NT2/D1 (cell line): ENCODE measurements around the gene GPD1L.
"Not testable (repeated sequence)": the region's sequence is repeated elsewhere in the genome, so short reads cannot be mapped to it uniquely, and the experiment has no call there.

Source experiments
- DNase-seq: peaks from one replicate; pipeline ENCODE4 v3.0.0-alpha.2; 2011; ENCODE audit warnings: low read depth, low spot score
- H3K27me3 ChIP-seq: 2 replicates; pipeline ENCODE4 v1.6.0; 2011; ENCODE audit warnings: mild to moderate bottlenecking; ENCODE audit not compliant: insufficient read length, insufficient read depth
- H3K36me3 ChIP-seq: 2 replicates; pipeline ENCODE4 v1.6.1; 2011; ENCODE audit warnings: mild to moderate bottlenecking, low read length, mixed read lengths; ENCODE audit not compliant: insufficient read depth, insufficient read length
- H3K4me1 ChIP-seq: 2 replicates; pipeline ENCODE4 v1.5.1; 2011; ENCODE audit not compliant: insufficient read depth, insufficient read length
- H3K4me3 ChIP-seq: 2 replicates; pipeline ENCODE4 v1.5.1; 2011; ENCODE audit warnings: low read depth; ENCODE audit not compliant: insufficient read length
- H3K9ac ChIP-seq: 2 replicates; pipeline ENCODE4 v1.6.0; 2011; ENCODE audit warnings: low read depth; ENCODE audit not compliant: insufficient read length
- H3K9me3 ChIP-seq: 2 replicates; pipeline ENCODE4 v1.5.1; 2011; ENCODE audit warnings: mild to moderate bottlenecking, low read length; ENCODE audit not compliant: insufficient read depth
- SUZ12 ChIP-seq: IDR thresholded peaks from 2 replicates; pipeline ENCODE4 v1.6.1; 2011; ENCODE audit not compliant: insufficient read length, insufficient read depth; ENCODE audit errors: extremely low read depth
- YY1 ChIP-seq: IDR thresholded peaks from 2 replicates; pipeline ENCODE4 v1.6.1; 2011; ENCODE audit not compliant: insufficient read length, insufficient read depth
- ZNF274 ChIP-seq: IDR thresholded peaks from 2 replicates; pipeline ENCODE4 v1.6.1; 2011; ENCODE audit warnings: mild to moderate bottlenecking, low read depth, low read length

GPD1L gene

GRCh38 chr3:32105291-32106131 lies 909 bp upstream of the GPD1L start:
- Histone ChIP-seq H3K36me3 (no peaks in the 10 kb centered on the region), H3K27me3 (peaks cover 28% of the 10 kb centered on the region), H3K4me1 (no peaks in the 10 kb centered on the region), H3K9me3 (peaks cover 35% of the 10 kb centered on the region), H3K4me3 (no peak overlapping the region), H3K9ac (no peak overlapping the region)
- TF ChIP-seq ZNF274 (no peak), YY1 (no peak), SUZ12 (no peak)
- no peak for DNase-seq

GRCh38 chr3:32106929-32107362 lies 526 bp downstream of the GPD1L start:
- no peak for DNase-seq
- H3K9ac ChIP-seq, result peak overlapping the region; percentile 73

GRCh38 chr3:32108224-32108623 lies 1.8 kb downstream of the GPD1L start:
- not testable (repeated sequence) for H3K4me1 ChIP-seq, H3K36me3 ChIP-seq, H3K9me3 ChIP-seq, H3K4me3 ChIP-seq, H3K9ac ChIP-seq, DNase-seq
- H3K27me3 ChIP-seq, result peaks cover 28% of the 10 kb centered on the region

More at GRCh38 chr3:32106929-32107362, 526 bp downstream of the GPD1L start:
- Histone ChIP-seq H3K27me3 (peaks cover 28% of the 10 kb centered on the region), H3K36me3 (no peaks in the 10 kb centered on the region), H3K9me3 (peaks cover 21% of the 10 kb centered on the region), H3K4me1 (no peaks in the 10 kb centered on the region), H3K4me3 (peak overlapping the region; percentile 70)
- TF ChIP-seq ZNF274 (no peak), YY1 (no peak), SUZ12 (no peak)

GRCh38 chr3:32109256-32109655 lies 2.8 kb downstream of the GPD1L start:
- Histone ChIP-seq H3K4me1 (no peaks in the 10 kb centered on the region), H3K36me3 (no peaks in the 10 kb centered on the region), H3K27me3 (peaks cover 28% of the 10 kb centered on the region), H3K9me3 (no peaks in the 10 kb centered on the region), H3K4me3 (no peak overlapping the region), H3K9ac (no peak overlapping the region)
- no peak for TF ChIP-seq SUZ12
- no peak for TF ChIP-seq YY1
- no peak for DNase-seq

DNA sequence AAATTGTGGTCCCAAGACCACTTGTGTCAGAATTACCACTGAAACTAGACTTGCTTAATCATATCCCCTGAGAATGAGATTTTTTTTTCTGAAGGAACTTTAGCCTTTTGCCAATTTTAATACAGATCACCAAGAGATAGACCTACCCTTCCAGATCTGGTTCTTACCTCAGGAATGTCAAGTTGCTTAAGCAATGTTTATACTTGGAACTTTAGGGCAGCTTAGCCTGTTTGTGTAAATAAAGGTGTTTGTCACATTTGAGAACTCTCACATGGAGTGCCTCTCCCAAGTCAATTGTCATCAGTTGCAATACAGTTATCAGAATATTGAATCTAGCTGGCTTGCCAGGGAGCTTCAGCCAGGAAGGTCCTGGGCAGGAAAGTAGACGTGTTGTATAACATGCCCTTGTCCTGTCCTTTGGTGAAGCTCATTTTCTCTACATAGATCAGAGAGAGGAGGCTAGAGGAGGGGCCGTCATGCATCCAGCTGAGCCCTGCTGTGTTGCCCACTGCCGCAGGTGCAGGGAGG lies 3.9 kb downstream of the GPD1L start:
- no peaks in the 10 kb centered on the region for H3K36me3 ChIP-seq
- H3K27me3 ChIP-seq, result peaks cover 28% of the 10 kb centered on the region
- TF ChIP-seq SUZ12 (no peak), YY1 (no peak), ZNF274 (no peak)
- H3K4me3 ChIP-seq, result no peak overlapping the region
- H3K9me3 ChIP-seq, result 0 out of 2 replicates have a peak, but pooled peaks cover 6% of the 10 kb centered on the region
- no peak for DNase-seq
- no peaks in the 10 kb centered on the region for H3K4me1 ChIP-seq
- no peak overlapping the region for H3K9ac ChIP-seq

DNA sequence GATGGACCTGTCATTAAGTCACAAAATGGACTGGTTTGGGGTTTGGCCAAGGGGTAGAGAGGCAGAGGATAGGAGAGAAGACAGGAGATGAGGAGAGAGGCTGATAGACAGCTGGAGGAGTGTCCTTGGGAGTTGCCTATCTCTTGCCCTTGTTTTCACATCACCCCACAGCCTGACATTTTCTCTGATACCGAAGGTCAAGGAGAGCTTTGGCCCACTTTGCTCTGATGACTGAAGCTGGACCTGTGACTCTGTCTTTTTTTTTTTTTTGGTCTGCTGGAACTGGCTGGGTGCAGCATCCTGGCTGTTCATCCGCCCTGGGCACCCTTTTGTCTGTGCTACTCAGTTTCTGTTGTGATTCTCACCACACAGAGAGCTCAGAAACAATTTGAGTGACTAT lies 5.1 kb downstream of the GPD1L start:
- no peaks in the 10 kb centered on the region for H3K4me1 ChIP-seq
- 0 out of 2 replicates have a peak, but pooled peaks cover 8% of the 10 kb centered on the region for H3K9me3 ChIP-seq
- H3K9ac ChIP-seq, result no peak overlapping the region
- no peak for DNase-seq
- H3K27me3 ChIP-seq, result peaks cover 20% of the 10 kb centered on the region
- no peaks in the 10 kb centered on the region for H3K36me3 ChIP-seq
- no peak overlapping the region for H3K4me3 ChIP-seq
- TF ChIP-seq YY1, result no peak
- no peak for TF ChIP-seq ZNF274
- TF ChIP-seq SUZ12, result no peak

DNA sequence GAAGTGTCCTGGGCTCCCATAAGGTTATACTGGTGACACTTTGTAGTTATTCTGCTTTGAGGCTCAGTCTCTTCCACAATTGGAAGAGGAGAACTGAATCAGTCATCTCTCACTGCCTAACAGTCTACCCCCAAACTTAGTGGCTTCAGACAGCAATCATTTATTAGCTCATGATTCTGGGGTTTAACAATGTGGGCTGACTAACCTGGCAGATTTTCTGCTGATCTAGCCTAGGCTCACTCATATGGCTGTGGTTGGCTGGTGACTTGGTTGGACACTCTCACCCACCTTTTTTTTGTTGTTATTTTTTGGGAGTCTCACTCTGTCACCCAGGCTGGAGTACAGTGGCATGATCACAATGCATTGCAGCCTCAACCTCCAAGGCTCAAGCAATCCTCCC lies 7.1 kb downstream of the GPD1L start:
- no peaks in the 10 kb centered on the region for H3K4me1 ChIP-seq
- no peak for DNase-seq
- 0 out of 2 replicates have a peak, but pooled peaks cover 8% of the 10 kb centered on the region for H3K9me3 ChIP-seq
- H3K36me3 ChIP-seq, result no peaks in the 10 kb centered on the region
- H3K9ac ChIP-seq, result no peak overlapping the region
- H3K27me3 ChIP-seq, result peaks cover under 1% of the 10 kb centered on the region
- no peak for TF ChIP-seq YY1
- no peak for TF ChIP-seq SUZ12
- no peak for TF ChIP-seq ZNF274
- H3K4me3 ChIP-seq, result no peak overlapping the region
